NCI-H1694 (cell line): ENCODE measurements around the gene OR56A1.
"Not testable (repeated sequence)": the region's sequence is repeated elsewhere in the genome, so short reads cannot be mapped to it uniquely, and the experiment has no call there.

ENCODE experiments used
- DNase-seq: peaks from one replicate; lab custom pipeline; 2025; lab: John Stamatoyannopoulos, UW

Gene OR56A1, protein sequence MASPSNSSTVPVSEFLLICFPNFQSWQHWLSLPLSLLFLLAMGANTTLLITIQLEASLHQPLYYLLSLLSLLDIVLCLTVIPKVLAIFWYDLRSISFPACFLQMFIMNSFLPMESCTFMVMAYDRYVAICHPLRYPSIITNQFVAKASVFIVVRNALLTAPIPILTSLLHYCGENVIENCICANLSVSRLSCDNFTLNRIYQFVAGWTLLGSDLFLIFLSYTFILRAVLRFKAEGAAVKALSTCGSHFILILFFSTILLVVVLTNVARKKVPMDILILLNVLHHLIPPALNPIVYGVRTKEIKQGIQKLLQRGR

DNA sequence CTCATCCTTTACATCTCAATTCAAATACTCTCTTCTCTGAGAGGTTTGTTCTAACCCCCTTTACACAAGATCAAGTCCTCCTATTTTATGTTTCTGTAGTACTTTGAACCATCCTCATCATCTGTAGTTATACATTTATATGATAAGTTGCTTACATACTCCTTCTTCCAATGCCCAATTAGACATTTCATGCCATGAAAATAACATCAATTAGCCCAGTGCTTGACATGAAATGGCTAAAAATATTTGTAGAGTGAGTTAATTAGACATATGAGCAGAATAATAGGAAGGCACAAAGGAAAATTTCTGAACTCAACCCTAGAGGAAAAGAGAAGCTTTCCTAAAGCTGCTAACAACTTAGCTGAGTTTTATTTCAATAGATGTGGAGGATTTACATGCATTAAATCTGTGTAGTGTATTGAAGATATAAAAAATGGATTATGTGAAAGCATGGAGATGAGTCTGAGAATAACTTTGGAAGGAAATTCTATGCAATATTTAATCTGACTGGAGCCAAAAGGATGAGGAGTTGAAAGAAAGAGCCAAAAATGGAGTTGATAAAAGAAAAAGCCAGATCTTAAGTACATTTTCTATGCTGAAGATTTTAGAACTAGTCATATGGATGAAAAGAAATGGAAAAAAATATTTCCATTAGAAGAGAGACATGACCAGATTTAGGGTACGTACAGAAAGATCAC lies at the start of gene OR56A1:
Gene OR56A1, minus strand, starts transcription at position 51 of the 698 bp plus-strand sequence. CDS start 3,066 bp downstream, outside the sequence.
- no peak for DNase-seq

DNA sequence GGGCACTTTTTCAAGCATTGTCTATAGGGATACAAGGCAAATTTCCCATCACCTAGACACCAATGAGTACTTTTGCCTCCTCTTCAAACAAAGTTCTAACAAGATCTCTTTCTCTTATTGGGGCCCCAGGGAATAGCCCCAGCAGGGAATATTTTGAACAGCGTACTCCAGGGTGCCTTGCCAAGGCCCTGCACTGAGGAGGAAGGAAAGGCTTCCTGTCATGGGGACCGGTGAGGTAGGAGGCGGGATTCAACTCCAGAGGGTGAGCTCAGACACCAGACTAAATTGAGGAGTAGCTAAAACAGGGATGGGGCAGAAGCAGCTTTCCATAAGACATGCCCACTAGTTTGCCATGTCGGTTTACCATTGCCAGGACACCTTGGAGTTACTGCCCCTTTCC lies 48.9 kb upstream of the OR56A1 start:
- DNase-seq, result no peak

DNA sequence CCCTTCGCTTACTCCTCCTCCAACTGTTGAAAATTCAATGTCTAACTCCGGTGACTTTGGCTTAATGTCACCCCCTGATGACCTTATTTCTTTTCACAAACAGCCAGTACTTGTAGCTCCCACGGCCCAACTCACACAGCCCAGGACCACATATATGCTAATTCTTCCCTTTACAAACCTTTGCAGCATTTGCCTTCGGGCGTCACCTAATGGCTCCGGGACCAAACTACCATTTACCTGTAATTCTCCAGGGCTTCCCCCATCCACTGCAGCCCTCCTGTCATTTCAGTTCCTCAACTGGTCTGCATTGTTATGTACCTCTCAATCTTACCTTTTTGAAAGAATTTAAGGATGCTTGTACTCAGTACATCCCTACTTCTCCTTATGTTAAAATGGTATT lies 47.2 kb upstream of the OR56A1 start:
- DNase-seq, result no peak

DNA sequence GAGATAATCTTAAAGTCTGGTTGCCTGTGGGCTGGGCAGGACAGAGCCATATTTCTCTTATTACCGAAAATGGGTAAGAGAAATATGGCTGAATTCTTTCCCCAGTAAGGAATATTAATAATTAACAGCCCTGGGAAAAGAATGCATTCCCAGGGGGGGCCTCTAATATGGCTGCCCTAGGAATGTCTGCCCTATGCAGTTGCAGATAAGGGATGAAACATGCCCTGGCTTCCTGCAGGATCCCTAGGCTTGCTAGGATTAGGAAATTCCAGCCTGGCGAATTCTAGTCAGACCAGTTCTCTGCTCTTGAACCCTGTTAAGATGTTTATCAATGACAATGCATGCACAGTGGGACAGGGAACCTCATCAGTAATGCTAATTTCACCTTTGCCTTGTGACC lies 45.9 kb upstream of the OR56A1 start:
- DNase-seq, result not testable (repeated sequence)

DNA sequence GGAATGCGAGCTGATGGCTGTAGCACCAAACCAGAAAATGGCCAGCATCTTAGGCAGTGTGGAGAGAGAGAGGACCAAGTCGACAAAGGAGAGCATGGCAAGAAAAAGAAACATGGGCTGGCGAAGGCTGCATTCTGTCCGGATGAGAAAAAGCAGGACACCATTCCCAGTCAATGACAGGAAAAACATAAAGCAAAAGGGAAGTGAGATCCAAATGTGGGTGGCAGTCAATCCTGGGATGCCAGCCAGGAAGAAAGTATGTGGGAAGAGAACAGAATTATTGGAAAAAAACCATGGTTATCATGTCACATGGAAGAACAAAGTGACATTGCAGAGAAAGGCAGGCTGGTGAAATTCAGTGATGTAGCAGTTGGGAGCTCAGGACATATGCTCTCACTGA lies 36.9 kb upstream of the OR56A1 start:
- DNase-seq, result no peak

DNA sequence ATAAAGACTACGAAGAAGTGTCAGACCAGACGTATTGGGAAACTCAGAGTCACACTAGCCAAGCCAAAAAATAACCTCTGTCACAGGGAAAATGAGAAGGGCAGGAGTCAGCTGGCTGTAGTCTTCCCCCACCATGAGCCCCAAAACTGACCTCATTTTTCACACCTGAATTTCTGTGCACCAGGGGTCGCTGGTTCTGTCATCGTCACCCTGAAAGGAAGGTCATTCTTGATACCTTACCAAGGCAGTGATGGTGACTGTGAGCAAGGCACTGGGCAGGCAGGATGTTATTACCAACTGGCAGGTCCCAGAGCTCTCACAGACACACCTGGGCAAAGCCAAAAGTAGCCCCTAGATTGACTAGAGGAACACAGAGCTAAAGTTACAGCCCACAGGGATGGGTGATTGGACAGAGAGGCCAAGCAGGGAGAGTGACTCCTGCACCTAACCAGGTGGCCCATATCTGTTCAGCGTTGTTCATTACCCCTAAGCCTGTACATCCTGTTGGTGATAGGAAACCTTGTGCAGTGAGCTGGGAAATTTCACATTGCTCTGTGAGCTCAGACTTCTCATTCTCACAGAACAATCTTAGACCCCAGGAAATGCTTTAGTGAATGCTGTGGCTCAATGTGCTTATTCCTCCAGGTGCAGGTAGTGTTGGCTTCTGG lies 32.3 kb upstream of the OR56A1 start:
- DNase-seq, result no peak

DNA sequence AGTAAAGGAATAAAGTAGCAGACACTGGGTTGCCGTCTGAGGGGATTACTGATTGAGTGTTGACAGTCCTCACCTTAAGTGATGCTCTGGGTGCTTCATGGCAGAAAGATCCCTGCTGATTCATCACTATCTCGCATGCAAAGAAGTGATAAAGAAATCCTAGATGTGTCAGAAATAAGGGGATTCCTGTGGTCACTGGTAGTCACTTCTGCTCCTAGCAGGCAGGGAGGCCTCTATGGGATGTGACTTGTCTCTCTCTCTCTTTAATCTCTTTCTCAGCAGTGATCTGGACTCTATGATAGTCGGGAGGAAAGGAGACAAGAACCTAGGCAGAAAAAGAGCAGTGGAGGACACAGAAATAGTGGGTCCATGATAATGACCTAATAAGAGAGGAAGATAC lies 30.9 kb upstream of the OR56A1 start:
- DNase-seq, result no peak

DNA sequence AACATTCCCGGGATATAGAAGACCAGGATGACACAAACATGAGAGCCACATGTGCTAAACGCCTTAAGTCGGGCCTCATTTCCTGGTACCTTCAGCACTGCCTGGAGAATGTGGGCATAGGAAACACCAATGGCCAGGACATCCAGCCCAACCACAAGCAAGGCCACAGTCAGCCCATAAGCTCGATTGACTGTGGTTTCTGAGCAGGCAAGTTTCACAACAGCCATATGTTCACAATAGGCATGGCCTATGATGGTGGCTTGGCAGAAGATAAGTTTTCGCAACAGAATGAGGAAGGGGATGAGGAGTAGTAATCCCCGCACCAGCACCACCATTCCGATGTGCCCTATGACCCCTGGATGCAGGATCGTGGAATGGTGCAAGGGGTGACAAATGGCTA lies 26.9 kb upstream of the OR56A1 start:
- DNase-seq, result no peak

DNA sequence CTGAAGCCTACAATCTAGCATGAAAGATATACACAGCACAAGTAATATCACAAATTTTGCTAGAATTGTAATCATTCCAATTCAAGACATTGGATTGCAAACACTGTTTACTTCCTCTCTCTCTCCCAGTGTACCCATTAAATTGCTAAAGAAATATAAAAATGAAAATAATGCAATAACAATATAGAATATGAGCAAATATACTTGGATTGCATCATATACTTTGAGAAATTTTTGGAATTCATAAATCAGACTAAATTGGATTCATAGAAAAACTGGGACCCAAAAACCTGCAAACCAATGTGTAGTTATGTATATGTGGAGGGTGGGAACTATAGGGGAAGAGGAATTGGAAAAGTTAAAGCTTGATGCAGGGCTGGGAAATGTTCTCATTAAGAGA lies 25.0 kb upstream of the OR56A1 start:
- DNase-seq, result no peak

DNA sequence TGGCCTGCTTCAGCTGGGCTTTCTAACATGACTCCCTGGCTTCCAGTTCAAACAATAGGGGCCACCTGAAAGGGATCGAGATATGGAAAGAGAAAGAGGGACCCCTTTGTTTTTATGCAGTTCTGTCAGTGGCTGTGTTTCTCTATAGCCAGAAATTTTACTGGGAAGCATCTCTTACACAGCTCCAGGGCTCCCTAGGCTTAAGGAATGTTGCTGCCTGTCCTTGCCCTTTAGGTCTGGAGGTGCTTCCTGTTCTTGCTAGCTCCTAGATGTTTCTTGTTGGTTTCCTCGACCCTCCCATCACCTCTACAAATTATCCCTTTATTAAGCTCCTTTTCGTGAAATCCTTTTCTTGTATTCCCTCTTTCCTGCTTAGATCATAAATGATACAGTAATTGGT lies 21.8 kb upstream of the OR56A1 start:
- DNase-seq, result no peak

DNA sequence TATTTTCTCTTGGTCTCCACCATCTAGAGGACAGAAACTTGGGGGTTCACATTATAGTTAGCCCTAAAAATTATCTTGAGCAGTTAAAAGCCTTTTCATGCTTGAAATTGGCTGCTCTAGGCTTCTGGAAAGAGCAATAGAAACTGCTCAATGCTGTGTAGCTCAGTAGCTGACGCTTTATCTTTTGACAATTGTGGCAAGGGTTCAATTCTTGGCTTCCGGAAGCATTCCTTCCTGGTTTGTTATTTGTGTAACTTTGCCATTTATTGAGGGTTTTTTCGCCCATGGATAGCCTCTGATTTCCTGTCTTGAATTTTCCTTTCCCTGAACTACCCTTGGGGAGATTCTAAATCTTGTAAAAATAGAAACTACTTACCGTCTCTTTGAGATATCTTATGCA lies 10.3 kb upstream of the OR56A1 start:
- no peak for DNase-seq

DNA sequence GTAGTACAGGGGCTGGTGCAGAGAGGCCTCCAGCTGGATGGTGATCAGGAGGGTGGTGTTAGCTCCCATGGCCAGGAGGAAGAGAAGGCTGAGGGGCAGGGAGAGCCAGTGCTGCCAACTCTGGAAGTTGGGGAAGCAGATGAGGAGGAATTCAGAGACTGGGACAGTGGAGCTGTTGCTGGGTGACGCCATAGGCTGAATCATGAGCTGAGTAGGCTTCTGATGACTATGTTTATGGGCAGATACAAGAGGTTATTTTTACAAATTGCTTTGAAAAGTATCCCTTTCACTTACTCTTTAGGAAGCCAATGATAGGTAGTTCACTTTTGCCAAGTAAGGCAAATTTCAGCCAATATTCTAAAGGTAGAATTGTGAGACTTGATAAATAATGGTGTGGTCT lies 3.1 kb downstream of the OR56A1 start:
- no peak for DNase-seq

DNA sequence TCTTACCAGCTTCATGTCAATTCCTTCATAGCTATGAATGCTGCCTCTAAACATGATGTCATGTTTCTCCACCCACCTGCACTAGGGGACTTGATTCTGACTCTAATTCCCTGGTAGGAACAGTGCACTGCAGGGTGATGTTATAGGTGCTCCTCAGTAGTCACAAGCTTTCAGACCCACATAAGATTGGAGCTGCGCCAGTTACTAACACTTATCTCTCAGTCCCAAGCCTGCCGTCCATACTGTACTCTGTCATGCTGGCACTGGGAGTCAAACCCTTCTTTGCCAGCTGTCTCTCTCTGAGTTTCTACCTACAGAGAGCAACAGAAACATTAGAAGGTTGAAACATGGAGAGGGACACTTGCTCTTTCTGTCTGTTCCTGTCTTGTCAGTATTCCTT lies 5.5 kb downstream of the OR56A1 start:
- DNase-seq, result no peak

DNA sequence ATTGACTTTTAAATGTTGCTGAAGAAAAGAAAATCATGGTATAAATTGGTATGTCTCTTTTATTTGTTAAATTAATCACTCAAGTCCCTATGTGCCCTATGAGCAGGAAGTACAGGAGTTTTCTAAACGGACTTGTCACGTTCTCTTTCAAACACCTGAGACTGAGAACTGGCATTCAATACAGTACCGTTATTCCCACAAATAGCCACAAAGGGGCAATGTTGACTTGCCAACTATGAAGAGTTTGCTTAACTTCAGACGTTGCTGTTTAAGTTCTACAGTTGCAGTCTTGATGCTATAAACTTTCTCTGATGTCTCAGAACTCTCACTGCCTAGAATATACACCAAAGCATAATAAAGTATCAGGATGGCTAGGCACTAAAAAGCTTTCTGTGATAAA lies 7.6 kb downstream of the OR56A1 start:
- peak; percentile 10 for DNase-seq

DNA sequence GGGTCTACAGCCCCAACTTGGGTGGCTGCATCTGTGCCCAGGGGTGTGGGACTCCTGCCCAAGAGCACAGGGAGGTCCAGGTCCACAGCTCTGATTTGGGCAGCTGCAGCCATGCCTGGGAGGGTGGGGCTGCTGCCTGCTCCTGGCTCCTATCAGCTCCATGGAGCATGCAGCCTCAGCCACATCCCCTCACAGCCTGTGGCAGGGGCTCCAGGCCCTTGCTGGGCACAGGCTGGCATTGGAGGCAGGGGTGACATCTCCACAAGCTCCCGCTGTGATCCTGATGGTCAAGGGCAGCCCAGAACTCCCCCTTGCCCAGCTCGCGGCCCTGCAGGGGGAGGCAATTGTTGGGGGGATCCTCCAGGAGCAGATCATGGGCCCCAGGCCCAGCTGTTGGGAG lies 17.5 kb downstream of the OR56A1 start:
- no peak for DNase-seq

DNA sequence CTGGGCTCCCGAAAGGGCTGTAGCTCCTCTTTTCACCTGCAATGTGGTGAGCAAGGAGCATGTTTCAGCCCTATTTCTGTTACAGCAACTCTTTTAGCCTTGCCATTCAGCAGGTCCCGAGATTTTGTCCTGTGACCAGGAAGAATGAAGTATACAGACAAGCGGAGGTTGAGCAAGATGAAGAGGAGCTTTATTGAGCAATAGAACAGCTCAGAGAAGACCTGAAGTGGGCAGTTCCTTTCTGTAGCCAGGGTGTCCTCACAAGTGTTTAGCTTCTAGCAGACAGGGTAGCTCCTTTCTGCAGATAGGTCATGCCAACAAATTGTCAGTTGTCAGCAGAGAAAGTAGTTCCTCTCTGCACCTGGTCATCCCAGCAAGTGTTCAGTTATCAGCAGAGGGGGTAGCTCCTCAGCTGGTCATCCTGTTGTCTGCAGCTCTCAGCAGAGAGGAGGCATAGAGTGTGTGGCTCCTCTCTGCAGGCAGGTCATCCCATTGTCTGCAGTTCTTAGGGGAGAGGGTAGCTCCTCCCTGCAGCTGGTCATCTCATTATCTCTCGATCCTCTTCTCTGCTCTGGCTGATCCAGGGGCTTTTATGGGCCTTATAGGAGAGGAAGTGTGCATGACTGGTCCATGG lies 18.4 kb downstream of the OR56A1 start:
- DNase-seq, result no peak

DNA sequence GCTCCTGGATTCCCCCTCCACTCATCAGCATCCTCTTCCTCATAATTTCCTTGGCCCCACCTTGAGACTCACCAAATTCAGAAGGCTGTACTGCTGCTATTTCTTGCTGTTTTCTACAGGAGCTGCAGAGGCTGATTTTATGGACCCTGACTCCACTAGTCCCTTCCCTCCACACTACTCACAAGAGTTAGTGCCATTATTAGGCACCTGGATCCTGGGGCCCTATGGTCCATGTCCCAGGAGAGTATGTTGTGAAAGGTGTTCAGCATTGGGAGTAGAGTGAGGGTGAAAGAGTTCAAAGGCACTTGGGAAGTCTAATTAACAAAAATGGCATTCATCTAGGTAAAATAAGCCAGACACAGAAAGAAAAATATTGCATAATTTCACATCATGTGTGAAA lies 23.7 kb downstream of the OR56A1 start, which contains the start of gene OR56A4:
Gene OR56A4, minus strand, starts transcription at position 101 of the 400 bp plus-strand sequence. CDS start 3,954 bp downstream, outside the sequence.
- no peak for DNase-seq

DNA sequence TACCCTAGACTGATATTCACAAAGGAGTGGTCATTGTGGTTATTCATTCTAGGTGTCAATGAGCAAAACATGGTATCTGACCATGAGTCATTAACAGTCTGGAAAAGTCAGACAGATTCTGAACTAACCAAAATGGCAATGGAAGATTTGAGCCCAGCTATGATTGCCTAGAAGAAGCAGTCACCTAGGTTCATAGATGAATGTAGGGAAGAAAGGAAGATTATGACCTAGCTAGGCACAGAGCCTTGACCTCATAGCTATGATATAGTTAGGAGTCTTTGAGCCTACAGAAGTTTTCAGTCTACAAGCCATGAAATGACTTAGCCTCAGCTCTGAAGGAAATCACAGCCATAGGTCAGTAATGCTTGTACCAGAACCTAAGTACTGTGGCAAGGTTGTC lies 24.2 kb downstream of the OR56A1 start:
- no peak for DNase-seq

DNA sequence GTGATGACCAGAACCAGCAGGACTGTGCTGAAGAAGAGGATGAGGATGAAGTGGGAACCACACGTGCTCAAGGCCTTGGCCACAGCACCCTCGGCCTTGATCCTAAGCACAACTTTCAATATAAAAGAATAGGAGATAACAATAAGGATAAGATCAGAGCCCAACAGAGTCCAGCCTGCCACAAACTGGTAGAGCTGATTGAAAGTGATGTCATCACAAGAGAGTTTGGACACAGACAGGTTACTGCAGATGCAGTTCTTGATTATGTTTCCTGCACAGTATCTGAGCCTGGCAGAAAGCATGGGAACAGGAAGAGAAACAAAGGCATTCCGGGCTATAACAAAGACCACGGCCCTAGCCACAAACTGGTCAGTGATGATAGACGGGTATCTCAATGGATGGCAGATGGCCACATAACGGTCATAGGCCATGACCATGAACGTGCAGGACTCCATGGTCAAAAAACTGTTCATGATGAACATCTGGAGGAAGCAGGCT lies 28.3 kb downstream of the OR56A1 start:
- DNase-seq, result no peak

DNA sequence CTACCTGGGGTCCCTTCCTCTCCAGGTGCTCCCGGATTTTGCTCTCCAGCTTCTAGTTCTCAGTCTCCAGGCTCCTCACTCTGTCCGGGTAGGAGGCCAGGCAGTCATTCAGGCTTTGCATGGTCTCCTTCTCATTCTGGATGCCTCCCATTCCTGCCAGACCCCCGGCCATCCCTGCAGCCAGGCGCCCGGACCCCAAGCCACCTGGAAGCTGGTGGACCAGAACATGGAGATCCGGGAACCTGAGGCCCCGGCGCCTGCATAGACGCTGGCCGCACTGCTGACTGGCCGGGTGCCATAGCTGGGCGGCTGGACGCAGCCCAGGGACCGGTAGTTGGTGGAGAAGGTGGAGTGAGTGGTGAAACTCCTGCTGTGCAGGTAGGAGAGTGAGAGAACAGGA lies 35.8 kb downstream of the OR56A1 start:
- no peak for DNase-seq

DNA sequence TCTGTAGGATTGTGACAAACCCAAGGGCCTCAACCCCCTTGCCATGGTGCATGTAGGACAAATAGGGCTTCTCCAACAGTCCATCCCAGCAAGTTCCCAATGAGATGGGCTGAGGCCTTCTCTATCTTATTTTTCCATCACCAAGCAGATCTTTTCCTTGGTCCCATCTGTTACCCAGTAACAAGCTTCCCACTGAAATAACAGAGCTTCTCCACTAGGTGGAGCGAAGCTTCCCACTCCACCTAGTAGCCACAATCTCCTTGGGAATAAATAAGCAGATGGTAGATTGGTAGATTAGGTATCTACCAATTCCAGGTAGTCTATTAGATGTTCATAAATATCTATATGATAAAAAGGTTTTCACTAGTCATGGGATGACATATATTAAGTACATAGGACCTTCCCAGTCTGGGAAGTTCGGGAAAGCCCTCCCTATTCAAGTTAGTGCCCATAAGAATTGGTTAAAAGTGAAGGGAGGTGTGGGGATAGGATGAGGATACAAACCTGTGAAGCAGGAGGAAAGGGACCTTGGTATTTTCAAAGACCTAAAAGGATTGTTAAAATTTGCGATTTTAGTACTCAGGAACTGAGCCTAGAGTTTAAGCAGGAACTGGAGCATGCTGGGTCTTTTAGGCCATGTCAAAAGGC lies 37.8 kb downstream of the OR56A1 start:
- no peak for DNase-seq

DNA sequence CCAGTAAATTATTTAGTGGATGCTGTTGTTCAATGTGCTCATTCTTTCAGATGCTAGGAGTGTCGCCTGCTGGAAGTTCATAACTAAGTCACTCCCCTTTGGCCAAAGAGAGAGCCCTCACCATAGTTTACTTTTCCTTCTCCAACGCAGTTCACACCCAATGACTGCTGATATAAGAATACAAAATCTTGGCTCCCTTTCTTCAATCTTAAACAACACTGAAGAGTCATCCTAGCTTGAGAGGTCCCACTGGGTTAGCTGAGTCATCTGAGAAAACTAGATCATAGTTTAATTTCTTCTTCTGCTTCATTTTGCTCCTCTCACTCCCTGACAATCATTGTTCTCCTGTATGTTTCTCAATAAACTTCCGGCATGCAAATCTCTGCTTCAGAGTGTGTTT lies 38.4 kb downstream of the OR56A1 start:
- DNase-seq, result no peak
